ENCODE measurements around the gene ZSCAN26.

DNA sequence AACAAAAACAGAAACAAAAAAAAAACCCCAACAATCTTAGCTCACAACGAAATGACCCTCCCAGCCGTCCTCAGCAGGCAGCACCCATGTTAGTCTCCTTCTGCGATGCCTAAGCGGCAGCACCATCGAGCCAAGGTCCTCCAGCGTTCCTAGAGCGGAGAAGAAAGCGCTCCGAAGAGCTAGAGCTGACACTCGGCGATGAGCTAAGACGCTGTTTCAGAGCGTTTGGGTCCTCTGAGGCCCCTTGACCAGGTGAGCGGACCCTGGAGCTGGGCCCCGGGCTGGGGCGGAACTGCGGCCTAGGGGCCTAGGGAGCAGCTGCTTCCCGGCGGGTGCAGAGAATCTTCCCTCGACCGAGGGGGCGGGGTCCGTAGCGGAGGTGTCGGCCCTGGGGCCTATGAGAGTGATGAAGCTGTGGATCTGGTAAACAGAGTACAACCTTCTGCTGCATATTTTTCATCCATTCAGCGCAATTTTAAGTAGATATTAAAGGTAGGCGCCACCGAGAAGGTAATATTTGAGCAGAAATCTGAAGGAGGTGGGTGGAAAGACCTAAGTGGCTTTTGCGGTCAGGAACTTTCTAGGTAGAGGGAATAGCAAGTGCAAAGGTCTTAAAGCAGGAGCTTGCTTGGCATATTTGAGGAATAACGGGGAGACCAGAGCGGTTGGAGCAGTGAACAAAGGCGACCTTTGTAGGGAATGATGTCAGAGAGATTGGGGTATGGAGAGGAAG, at the start of gene ZSCAN26:
- TF ChIP-seq, protein P1, sequence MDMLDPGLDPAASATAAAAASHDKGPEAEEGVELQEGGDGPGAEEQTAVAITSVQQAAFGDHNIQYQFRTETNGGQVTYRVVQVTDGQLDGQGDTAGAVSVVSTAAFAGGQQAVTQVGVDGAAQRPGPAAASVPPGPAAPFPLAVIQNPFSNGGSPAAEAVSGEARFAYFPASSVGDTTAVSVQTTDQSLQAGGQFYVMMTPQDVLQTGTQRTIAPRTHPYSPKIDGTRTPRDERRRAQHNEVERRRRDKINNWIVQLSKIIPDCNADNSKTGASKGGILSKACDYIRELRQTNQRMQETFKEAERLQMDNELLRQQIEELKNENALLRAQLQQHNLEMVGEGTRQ (IDR thresholded peaks at IDR 0.05; ENCODE audit: borderline replicate concordance, low read depth, low read length): no peak
- TF ChIP-seq RXRA (IDR thresholded peaks at IDR 0.05; ENCODE audit: borderline replicate concordance, low read depth): no peak
- TF ChIP-seq, protein P2, sequence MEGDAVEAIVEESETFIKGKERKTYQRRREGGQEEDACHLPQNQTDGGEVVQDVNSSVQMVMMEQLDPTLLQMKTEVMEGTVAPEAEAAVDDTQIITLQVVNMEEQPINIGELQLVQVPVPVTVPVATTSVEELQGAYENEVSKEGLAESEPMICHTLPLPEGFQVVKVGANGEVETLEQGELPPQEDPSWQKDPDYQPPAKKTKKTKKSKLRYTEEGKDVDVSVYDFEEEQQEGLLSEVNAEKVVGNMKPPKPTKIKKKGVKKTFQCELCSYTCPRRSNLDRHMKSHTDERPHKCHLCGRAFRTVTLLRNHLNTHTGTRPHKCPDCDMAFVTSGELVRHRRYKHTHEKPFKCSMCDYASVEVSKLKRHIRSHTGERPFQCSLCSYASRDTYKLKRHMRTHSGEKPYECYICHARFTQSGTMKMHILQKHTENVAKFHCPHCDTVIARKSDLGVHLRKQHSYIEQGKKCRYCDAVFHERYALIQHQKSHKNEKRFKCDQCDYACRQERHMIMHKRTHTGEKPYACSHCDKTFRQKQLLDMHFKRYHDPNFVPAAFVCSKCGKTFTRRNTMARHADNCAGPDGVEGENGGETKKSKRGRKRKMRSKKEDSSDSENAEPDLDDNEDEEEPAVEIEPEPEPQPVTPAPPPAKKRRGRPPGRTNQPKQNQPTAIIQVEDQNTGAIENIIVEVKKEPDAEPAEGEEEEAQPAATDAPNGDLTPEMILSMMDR (IDR thresholded peaks at IDR 0.05): no peak
- TF ChIP-seq CHD2 (IDR thresholded peaks at IDR 0.05; ENCODE audit: low read length, partially characterized antibody): no peak
- TF ChIP-seq RAD21 (IDR thresholded peaks at IDR 0.05; ENCODE audit: low read length): no peak
- no peak for TF ChIP-seq TEAD4 (IDR thresholded peaks at IDR 0.05; ENCODE audit: borderline replicate concordance, insufficient read depth)
- TF ChIP-seq NFIC (IDR thresholded peaks at IDR 0.05; ENCODE audit: borderline replicate concordance): no peak; the same call in 1 of the 2 replicates
